ENCODE measurements around the gene CCDC51.

GRCh38 chr3:48469046-48469915 lies 29.4 kb upstream of the CCDC51 start:
- no peak for TF ChIP-seq POLR2A (IDR thresholded peaks at IDR 0.05)
- TF ChIP-seq, protein P1, sequence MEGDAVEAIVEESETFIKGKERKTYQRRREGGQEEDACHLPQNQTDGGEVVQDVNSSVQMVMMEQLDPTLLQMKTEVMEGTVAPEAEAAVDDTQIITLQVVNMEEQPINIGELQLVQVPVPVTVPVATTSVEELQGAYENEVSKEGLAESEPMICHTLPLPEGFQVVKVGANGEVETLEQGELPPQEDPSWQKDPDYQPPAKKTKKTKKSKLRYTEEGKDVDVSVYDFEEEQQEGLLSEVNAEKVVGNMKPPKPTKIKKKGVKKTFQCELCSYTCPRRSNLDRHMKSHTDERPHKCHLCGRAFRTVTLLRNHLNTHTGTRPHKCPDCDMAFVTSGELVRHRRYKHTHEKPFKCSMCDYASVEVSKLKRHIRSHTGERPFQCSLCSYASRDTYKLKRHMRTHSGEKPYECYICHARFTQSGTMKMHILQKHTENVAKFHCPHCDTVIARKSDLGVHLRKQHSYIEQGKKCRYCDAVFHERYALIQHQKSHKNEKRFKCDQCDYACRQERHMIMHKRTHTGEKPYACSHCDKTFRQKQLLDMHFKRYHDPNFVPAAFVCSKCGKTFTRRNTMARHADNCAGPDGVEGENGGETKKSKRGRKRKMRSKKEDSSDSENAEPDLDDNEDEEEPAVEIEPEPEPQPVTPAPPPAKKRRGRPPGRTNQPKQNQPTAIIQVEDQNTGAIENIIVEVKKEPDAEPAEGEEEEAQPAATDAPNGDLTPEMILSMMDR (IDR thresholded peaks at IDR 0.05), result no peak
- no peak for TF ChIP-seq POLR2AphosphoS5 (IDR thresholded peaks at IDR 0.05; ENCODE audit: insufficient read depth in 1 of 2, low read depth in 1 of 2)
